ENCODE data around the gene YEATS2. TPM values are rescaled to one million over a fixed set of nuclear protein-coding genes. Genes with fewer than 3 reads are reported as not detected.

Gene YEATS2
- total RNA-seq, 1 experiment from 2014 or later = 33.8 TPM

GRCh38 chr3:183714622-183715021 is 17.0 kb downstream of the YEATS2 start:
- POLR2A ChIA-PET = no interaction called here

GRCh38 chr3:183718012-183718411 is 20.4 kb downstream of the YEATS2 start:
- no peak for TF ChIP-seq SIN3A (IDR thresholded peaks at IDR 0.05; ENCODE audit: borderline replicate concordance, insufficient read depth, low read depth, low read length)
- no peak for TF ChIP-seq POLR2AphosphoS5 (IDR thresholded peaks at IDR 0.05; ENCODE audit: low read depth, low read length)
- no peak for TF ChIP-seq TCF7L2 (IDR thresholded peaks at IDR 0.05; ENCODE audit: low read depth, low read length)
- TF ChIP-seq, protein P1, sequence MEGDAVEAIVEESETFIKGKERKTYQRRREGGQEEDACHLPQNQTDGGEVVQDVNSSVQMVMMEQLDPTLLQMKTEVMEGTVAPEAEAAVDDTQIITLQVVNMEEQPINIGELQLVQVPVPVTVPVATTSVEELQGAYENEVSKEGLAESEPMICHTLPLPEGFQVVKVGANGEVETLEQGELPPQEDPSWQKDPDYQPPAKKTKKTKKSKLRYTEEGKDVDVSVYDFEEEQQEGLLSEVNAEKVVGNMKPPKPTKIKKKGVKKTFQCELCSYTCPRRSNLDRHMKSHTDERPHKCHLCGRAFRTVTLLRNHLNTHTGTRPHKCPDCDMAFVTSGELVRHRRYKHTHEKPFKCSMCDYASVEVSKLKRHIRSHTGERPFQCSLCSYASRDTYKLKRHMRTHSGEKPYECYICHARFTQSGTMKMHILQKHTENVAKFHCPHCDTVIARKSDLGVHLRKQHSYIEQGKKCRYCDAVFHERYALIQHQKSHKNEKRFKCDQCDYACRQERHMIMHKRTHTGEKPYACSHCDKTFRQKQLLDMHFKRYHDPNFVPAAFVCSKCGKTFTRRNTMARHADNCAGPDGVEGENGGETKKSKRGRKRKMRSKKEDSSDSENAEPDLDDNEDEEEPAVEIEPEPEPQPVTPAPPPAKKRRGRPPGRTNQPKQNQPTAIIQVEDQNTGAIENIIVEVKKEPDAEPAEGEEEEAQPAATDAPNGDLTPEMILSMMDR (IDR thresholded peaks at IDR 0.05) = no peak
- TF ChIP-seq REST (IDR thresholded peaks at IDR 0.05; ENCODE audit: insufficient read depth in 1 of 2, low read depth in 2 of 2, low read length in 1 of 2) = no peak
- POLR2A ChIA-PET = no interaction called here
- no peaks in the 10 kb centered on the region for H3K9me3 ChIP-seq (ENCODE audit: control insufficient read depth, insufficient read depth, low read depth, low read length)
- no peak overlapping the region for H3K27ac ChIP-seq (ENCODE audit: low read length)
- intact Hi-C loops (cut with micrococcal nuclease; ENCODE audit: unreplicated experiment) = no loop called here
- H3K36me3 ChIP-seq (ENCODE audit: control insufficient read depth, insufficient read depth, low read length) = peaks cover 28% of the 10 kb centered on the region
- H3K27me3 ChIP-seq (ENCODE audit: control insufficient read depth, insufficient read depth, low read length) = no peaks in the 10 kb centered on the region
- DNase-seq (ENCODE audit: low read depth, low spot score) (no peak), ATAC-seq (no peak)
- BruUV-seq (replicated peaks) = no TSS peak
- CTCF ChIA-PET = interaction anchor here (0.6 kb wide), 1 partner anchor 263 kb away, joined by 4 read pairs; no protein-coding TSS in a partner anchor
- no peaks in the 10 kb centered on the region for H3K4me1 ChIP-seq (ENCODE audit: control insufficient read depth, insufficient read depth, low read length)
- in situ Hi-C loops (cut with HindIII; ENCODE audit: low pct_unique_long_range_greater_than_20kb, low sequenced_read_pairs) = no loop called here
- no peak overlapping the region for H3K4me3 ChIP-seq (ENCODE audit: low read depth in 2 of 2, low read length in 2 of 2)

More at GRCh38 chr3:183714622-183715021, 17.0 kb downstream of the YEATS2 start:
- TF ChIP-seq, protein P1 (IDR thresholded peaks at IDR 0.05) = no peak
- TF ChIP-seq TCF7L2 (IDR thresholded peaks at IDR 0.05; ENCODE audit: low read depth, low read length) = no peak
- TF ChIP-seq POLR2AphosphoS5 (IDR thresholded peaks at IDR 0.05; ENCODE audit: low read depth, low read length) = no peak
- no peak for TF ChIP-seq SIN3A (IDR thresholded peaks at IDR 0.05; ENCODE audit: borderline replicate concordance, insufficient read depth, low read depth, low read length)
- no peak for TF ChIP-seq REST (IDR thresholded peaks at IDR 0.05; ENCODE audit: insufficient read depth in 1 of 2, low read depth in 2 of 2, low read length in 1 of 2)
- H3K27ac ChIP-seq (ENCODE audit: low read length) = no peak overlapping the region
- intact Hi-C loops (cut with micrococcal nuclease; ENCODE audit: unreplicated experiment) = no loop called here
- CTCF ChIA-PET = no interaction called here
- ATAC-seq (no peak), DNase-seq (ENCODE audit: low read depth, low spot score) (no peak)
- H3K9me3 ChIP-seq (ENCODE audit: control insufficient read depth, insufficient read depth, low read depth, low read length) = no peaks in the 10 kb centered on the region
- H3K4me1 ChIP-seq (ENCODE audit: control insufficient read depth, insufficient read depth, low read length) = no peaks in the 10 kb centered on the region
- peaks cover 15% of the 10 kb centered on the region for H3K36me3 ChIP-seq (ENCODE audit: control insufficient read depth, insufficient read depth, low read length)
- no TSS peak for BruUV-seq (replicated peaks)
- in situ Hi-C loops (cut with HindIII; ENCODE audit: low pct_unique_long_range_greater_than_20kb, low sequenced_read_pairs) = no loop called here
- H3K27me3 ChIP-seq (ENCODE audit: control insufficient read depth, insufficient read depth, low read length) = no peaks in the 10 kb centered on the region
- no peak overlapping the region for H3K4me3 ChIP-seq (ENCODE audit: low read depth in 2 of 2, low read length in 2 of 2)

Measured in Panc1 (cell line).